Measurements from ENCODE around the gene PSPN. TPM values are rescaled to one million over a fixed set of nuclear protein-coding genes. Genes with fewer than 3 reads are reported as not detected.

The PSPN gene
- total RNA-seq, 1 experiment from 2014 or later: 1.9 TPM

- Mint-ChIP-seq H3K27ac (no peak overlapping the region), H3K4me3 (no peak overlapping the region), H3K9me3 (no peaks in the 10 kb centered on the region), H3K27me3 (ENCODE audit: low read depth) (no peaks in the 10 kb centered on the region), H3K36me3 (no peaks in the 10 kb centered on the region), H3K4me1 (no peaks in the 10 kb centered on the region)
- DNase-seq (ENCODE audit: low spot score): no peak
- POLR2A ChIA-PET: no interaction called here
- TF ChIP-seq SMAD4 (CRISPR knock-in tag; IDR thresholded peaks at IDR 0.05): no peak
- TF ChIP-seq, protein P1, sequence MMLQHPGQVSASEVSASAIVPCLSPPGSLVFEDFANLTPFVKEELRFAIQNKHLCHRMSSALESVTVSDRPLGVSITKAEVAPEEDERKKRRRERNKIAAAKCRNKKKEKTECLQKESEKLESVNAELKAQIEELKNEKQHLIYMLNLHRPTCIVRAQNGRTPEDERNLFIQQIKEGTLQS (CRISPR knock-in tag; conservative IDR thresholded peaks at IDR 0.05): no peak
- TF ChIP-seq USF1 (CRISPR knock-in tag; IDR thresholded peaks at IDR 0.05): no peak
- TF ChIP-seq, protein P2, sequence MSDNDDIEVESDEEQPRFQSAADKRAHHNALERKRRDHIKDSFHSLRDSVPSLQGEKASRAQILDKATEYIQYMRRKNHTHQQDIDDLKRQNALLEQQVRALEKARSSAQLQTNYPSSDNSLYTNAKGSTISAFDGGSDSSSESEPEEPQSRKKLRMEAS (CRISPR knock-in tag; IDR thresholded peaks at IDR 0.05): no peak
- TF ChIP-seq PRRX2 (CRISPR knock-in tag; IDR thresholded peaks at IDR 0.05): no peak
- no peak for TF ChIP-seq ZNF232 (CRISPR knock-in tag; IDR thresholded peaks at IDR 0.05)
- no peak for TF ChIP-seq MYBL2 (CRISPR knock-in tag; IDR thresholded peaks at IDR 0.05)
- TF ChIP-seq, protein P3, sequence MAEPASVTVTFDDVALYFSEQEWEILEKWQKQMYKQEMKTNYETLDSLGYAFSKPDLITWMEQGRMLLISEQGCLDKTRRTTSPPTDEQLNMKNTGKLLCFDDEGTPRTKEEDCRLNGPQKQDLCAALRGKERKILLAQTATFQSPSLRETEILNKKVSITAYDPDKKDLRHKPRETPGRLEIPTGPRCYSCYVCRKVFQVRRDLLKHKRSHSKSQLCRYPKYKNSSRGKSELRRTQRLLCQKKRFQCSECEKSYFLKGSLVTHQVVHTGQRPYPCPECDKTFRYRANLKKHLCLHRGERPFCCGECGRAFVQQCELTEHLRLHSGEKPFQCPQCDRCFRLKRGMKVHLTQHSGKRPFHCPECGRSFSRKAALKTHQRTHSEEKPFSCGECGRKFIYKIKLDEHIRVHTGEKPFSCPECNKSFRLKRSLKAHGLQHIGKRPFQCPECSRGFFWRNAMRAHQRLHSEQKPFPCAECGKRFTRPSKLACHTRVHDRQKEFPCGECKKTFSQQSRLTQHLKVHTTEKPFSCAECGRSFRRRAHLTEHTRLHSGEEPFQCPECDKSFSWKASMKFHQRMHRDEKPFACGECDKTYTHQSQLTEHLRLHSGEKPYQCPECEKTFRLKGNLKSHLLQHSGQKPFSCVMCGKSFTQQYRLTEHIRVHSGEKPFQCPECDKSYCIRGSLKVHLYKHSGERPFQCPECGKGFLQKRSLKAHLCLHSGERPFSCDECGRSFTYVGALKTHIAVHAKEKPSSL (CRISPR knock-in tag; conservative IDR thresholded peaks at IDR 0.05): no peak
- no peak for TF ChIP-seq AFF4 (CRISPR knock-in tag; IDR thresholded peaks at IDR 0.05; ENCODE audit: borderline replicate concordance)
- no peak for TF ChIP-seq ZNF121 (CRISPR knock-in tag; IDR thresholded peaks at IDR 0.05)
- no peak for TF ChIP-seq NFYB (CRISPR knock-in tag; conservative IDR thresholded peaks at IDR 0.05; ENCODE audit: low read depth)
- TF ChIP-seq, protein P4, sequence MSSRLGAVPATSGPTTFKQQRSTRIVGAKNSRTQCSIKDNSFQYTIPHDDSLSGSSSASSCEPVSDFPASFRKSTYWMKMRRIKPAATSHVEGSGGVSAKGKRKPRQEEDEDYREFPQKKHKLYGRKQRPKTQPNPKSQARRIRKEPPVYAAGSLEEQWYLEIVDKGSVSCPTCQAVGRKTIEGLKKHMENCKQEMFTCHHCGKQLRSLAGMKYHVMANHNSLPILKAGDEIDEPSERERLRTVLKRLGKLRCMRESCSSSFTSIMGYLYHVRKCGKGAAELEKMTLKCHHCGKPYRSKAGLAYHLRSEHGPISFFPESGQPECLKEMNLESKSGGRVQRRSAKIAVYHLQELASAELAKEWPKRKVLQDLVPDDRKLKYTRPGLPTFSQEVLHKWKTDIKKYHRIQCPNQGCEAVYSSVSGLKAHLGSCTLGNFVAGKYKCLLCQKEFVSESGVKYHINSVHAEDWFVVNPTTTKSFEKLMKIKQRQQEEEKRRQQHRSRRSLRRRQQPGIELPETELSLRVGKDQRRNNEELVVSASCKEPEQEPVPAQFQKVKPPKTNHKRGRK (CRISPR knock-in tag; IDR thresholded peaks at IDR 0.05; ENCODE audit: borderline replicate concordance): no peak
- TF ChIP-seq IRF2 (CRISPR knock-in tag; IDR thresholded peaks at IDR 0.05; ENCODE audit: borderline replicate concordance, low read depth): no peak
- TF ChIP-seq RORB (CRISPR knock-in tag; IDR thresholded peaks at IDR 0.05): no peak
- TF ChIP-seq ZBTB21 (CRISPR knock-in tag; IDR thresholded peaks at IDR 0.05; ENCODE audit: borderline replicate concordance): no peak
- no peak for TF ChIP-seq SMAD3 (CRISPR knock-in tag; IDR thresholded peaks at IDR 0.05; ENCODE audit: borderline replicate concordance)
- no peak for TF ChIP-seq ZNF138 (CRISPR knock-in tag; conservative IDR thresholded peaks at IDR 0.05)
- no peak for TF ChIP-seq ZNF317 (CRISPR knock-in tag; IDR thresholded peaks at IDR 0.05; ENCODE audit: borderline replicate concordance, low read depth)
- ATAC-seq: no peak
- CTCF ChIA-PET: interaction anchor here (1.1 to 2.3 kb wide), 2 partner anchors 9 to 10 kb away, joined by 3 to 13 read pairs; partner anchors contain the start of gene GTF2F1
Observed at GRCh38 chr19:6402837-6403608, 27.3 kb upstream of the PSPN start.
